ENCODE measurements around the gene CNTNAP5.

CNTNAP5 gene

GRCh38 chr2:124063596-124063995 is 38.5 kb downstream of the CNTNAP5 start:
- no peak for DNase-seq (ENCODE audit: low spot score)

- no peak for DNase-seq (ENCODE audit: low spot score)
These were observed 40.5 kb downstream of the CNTNAP5 start for GRCh38 chr2:124065636-124066035.

GRCh38 chr2:124066776-124067175 is 41.7 kb downstream of the CNTNAP5 start:
- DNase-seq (ENCODE audit: low spot score), result no peak

- no peak for DNase-seq (ENCODE audit: low spot score)
These were observed 54.0 kb downstream of the CNTNAP5 start for GRCh38 chr2:124079045-124079444.

GRCh38 chr2:124080281-124081153 is 55.4 kb downstream of the CNTNAP5 start:
- no peak for DNase-seq (ENCODE audit: low spot score)

GRCh38 chr2:124081154-124081716 is 56.1 kb downstream of the CNTNAP5 start:
- DNase-seq (ENCODE audit: low spot score), result no peak

GRCh38 chr2:124088616-124089015 is 63.5 kb downstream of the CNTNAP5 start:
- no peak for DNase-seq (ENCODE audit: low spot score)

- DNase-seq (ENCODE audit: low spot score), result no peak
These were observed 66.6 kb downstream of the CNTNAP5 start for GRCh38 chr2:124091721-124092120.

GRCh38 chr2:124092651-124093050 is 67.6 kb downstream of the CNTNAP5 start:
- DNase-seq (ENCODE audit: low spot score), result no peak

- DNase-seq (ENCODE audit: low spot score), result no peak
These were observed 79.8 kb downstream of the CNTNAP5 start for GRCh38 chr2:124104914-124105313.

GRCh38 chr2:124112206-124112605 is 87.1 kb downstream of the CNTNAP5 start:
- DNase-seq (ENCODE audit: low spot score), result no peak

- no peak for DNase-seq (ENCODE audit: low spot score)
These were observed 87.9 kb downstream of the CNTNAP5 start for GRCh38 chr2:124112966-124113365.

GRCh38 chr2:124120246-124120645 is 95.2 kb downstream of the CNTNAP5 start:
- DNase-seq (ENCODE audit: low spot score), result no peak

GRCh38 chr2:124121106-124121505 is 96.0 kb downstream of the CNTNAP5 start:
- no peak for DNase-seq (ENCODE audit: low spot score)

GRCh38 chr2:124121760-124122275 is 96.7 kb downstream of the CNTNAP5 start:
- no peak for DNase-seq (ENCODE audit: low spot score)

GRCh38 chr2:124122340-124122739 is 97.3 kb downstream of the CNTNAP5 start:
- DNase-seq (ENCODE audit: low spot score), result no peak

- DNase-seq (ENCODE audit: low spot score), result no peak
These were observed 106.2 kb downstream of the CNTNAP5 start for GRCh38 chr2:124131276-124131675.

GRCh38 chr2:124136110-124136509 is 111.0 kb downstream of the CNTNAP5 start:
- DNase-seq (ENCODE audit: low spot score), result no peak

GRCh38 chr2:124138076-124138475 is 113.0 kb downstream of the CNTNAP5 start:
- DNase-seq (ENCODE audit: low spot score), result no peak

- no peak for DNase-seq (ENCODE audit: low spot score)
These were observed 120.9 kb downstream of the CNTNAP5 start for GRCh38 chr2:124145982-124146381.

GRCh38 chr2:124147552-124147951 is 122.5 kb downstream of the CNTNAP5 start:
- DNase-seq (ENCODE audit: low spot score), result no peak

GRCh38 chr2:124149571-124149970 is 124.5 kb downstream of the CNTNAP5 start:
- no peak for DNase-seq (ENCODE audit: low spot score)

- DNase-seq (ENCODE audit: low spot score), result no peak
These were observed 126.6 kb downstream of the CNTNAP5 start for GRCh38 chr2:124151691-124152090.
